Hematopoietic multipotent progenitor cell (in vitro differentiated cells): ENCODE results near the gene TFB1M. TPM values are rescaled to one million over a fixed set of nuclear protein-coding genes. Genes with fewer than 3 reads are reported as not detected.

Experiments used
- DNase-seq, 3 donors: peaks; one replicate each; pipeline ENCODE4 v3.0.0-alpha.2; 2011 to 2015; ENCODE audit warnings: low read depth in 2 of 3, low spot score in 2 of 3
- total RNA-seq: library from RNA; depleted of rRNA; stranded (reverse); fragments of >200 nt; gene quantifications from one replicate; pipeline ENCODE4 v1.2.3, GENCODE V29; 2012

TFB1M gene
- total RNA-seq, 1 donor = 18.6 TPM

DNA sequence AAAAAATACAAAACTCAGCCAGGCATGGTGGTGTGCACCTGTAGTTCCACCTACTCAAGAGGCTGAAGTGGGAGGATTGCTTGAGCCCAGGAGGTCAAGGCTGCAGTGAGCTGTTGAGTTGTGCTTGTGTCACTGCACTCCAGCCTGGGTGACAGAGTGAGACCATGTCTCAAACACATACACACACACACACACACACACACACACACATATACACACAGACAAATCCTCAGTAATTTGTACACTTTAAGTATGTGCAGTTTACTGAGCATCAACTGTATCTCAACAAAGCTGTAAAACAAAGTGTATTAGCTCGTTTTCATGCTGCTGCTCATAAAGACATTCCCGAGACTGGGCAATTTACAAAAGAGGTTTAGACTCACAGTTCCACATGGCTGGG, 7.3 kb downstream of the TFB1M start:
- no peak for DNase-seq

DNA sequence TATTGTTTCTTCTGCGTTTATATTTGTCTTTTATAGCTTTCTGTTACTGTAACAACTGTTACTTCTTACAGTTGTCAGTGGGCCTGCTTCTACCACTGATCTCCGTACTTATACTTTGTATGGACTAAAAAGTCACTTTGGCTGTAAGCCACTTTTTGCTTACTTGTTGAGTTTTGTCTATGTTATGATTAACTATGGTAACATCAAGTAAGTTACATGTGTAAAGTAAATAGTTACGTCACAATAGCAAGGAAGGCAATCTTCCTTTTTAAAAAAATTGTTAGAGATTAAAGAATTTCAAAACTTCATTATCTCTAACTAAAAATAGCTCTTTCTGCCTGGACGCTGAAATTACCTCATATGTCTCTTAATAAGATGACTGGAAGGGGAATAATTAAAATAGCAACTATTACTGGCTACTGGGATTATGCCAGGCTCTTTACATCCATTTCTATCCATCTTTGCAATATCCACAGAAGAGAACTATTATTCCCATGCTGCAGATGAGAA, 10.9 kb downstream of the TFB1M start:
- no peak for DNase-seq

DNA sequence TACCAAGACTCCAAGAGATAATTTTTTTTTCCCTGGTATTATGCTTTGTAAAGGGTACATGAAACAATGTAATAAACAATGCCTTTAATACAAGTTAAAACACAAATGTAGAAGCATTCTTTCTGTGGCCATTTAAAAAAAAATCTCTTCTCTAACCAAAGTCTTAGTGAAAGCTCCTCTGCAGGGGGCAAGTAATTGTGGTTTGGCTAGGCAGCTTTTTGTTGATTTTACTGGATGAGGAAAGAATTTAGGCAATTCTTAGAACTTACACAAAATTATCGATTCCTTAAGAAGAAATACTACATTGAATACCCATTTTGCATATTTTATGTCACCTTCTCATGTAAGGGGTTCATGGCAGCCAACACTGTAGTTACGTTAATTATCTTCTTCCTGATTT, 12.4 kb downstream of the TFB1M start:
- no peak for DNase-seq

DNA sequence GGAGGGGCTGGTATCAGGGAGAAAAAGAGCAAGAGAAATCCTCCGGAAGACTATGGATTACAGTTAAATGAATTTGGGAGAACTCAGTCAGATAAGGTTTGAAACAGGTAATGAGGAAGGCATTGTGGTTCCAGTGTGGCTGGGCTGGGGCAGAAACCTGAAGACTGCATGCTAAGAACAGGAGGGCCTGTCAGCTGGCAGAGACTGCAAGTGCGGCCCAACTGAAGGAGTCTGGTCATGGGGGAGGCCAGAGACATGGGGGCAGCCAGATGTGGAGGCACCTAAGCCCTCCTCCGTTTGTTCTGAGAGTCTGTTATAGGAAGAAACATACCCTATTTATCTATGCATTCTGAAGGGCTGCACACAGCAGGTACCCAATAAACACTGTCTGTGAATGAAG, 16.6 kb downstream of the TFB1M start:
- no peak for DNase-seq

DNA sequence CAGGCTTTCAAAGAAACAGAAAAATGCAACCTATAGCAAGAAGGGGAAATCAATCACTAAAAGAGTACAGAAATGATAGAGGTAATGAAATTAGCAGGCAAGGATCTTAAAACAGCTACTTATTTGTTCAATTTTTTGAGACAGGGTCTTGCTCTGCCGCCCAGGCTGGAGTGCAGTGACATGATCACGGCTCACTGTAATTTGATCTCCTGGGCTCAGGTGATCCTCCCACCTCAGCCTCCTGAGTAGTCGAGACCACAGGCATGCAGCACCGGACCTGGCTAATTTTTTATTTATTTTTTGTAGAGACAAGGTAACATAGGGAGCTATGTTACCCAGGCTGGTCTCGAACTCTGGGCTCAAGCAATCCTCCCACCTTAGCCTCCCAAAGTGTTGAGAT, 21.6 kb downstream of the TFB1M start:
- DNase-seq = no peak

DNA sequence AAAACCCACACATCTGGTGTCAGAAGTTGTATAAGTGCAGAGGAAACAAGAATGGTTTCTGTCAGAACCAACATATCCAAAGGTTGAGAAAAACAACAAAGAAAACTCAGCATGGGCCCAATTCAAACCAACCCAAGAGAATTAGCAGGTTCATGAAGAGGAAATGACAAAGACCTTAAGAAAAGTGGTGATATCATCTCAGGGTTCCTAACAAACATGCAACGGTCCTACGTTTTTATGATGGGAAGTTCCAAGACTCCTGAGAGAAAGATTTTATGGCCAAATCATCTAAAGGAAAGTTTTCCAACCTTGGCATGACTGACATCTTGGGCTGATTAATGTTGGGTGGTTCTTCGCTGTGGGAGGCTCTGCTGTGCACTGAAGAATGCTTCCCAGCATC, 23.0 kb downstream of the TFB1M start:
- no peak for DNase-seq

DNA sequence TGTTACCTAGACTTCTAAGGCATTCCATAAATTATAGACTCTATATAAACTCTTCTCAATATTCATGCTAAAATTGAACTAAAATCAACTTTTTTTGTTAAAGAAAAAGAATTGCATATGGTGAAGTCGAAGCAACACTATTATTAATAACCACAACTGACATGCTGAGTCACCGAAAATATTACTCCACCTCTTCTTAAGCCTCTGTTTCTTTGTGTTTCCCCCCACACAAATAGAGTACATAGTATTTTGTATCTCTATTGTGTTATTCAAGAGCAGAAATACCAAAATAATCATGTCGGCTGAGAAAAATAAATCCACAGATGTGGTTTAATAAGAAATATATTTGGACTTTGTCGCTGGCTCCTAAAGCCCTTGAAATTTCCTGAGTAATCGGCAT, 23.8 kb downstream of the TFB1M start:
- DNase-seq = no peak

DNA sequence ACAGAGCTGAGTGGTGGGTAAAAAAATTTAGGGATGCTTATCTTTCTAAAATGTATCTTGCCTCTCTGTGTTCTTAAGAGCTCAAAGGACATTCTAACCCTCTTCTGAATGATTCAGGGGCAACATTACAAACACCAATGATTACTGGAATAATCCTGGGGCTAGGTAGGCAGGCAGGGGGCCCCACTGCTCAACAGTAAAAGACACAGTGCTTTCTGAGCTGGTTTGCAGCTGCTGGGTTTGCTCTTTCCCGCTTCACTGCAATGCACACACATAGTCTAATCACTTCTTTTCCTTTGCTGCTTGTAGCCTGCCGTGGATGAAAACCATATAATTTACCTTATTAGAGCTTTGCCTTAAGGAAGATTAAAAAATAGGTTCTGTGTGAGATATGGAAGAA, 26.5 kb downstream of the TFB1M start:
- no peak for DNase-seq

DNA sequence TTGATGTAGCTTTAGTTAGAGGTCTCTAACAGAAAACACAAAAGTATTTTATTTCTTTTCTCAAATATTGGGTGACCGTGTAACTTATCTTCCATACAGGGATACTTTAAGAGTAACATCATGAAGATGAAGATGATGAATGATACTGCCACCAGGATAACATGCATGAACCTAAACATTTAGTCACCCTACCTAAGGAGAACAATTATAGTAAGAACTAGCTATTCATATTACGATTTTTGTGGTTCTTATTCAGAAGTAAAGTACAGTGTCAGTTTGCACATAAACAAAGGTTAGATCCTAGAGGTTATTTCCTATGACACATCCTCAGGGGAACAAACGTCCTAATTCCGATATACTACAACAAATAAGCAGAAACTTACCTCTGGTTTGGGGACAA, 29.5 kb downstream of the TFB1M start:
- DNase-seq = no peak

DNA sequence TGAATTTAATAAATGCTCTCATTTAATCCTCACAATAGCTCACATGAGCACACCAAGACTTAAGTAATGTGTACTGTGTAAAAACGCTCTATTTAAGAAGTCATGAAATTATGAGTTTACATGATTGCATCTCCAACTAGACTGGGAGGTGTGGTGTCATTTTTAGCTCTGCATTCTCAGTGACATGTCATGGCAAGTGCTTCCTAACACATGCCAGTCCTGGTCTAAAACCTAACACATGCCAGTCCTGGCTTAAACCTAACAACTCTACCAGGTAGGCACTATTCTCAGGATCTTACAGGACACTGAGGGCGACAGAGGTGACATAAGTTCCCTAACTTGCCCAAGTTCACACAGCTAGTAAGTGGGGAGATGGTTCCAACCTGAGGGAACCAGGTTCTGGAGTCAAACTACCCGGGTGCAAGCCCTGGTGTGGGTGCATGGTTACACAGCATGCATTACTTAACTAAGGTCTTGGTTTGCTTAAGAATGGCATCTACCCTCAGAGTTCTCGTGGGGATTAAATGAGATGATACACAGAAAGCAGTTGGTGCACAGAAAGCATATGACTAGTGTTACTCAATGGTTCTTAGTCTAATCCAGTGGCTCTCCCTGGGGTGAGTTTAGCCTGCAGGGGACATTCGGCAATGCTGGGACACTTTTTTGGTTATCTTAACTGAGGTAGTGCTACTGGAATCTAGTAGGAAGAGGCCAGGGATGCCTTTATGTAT, 35.8 kb downstream of the TFB1M start:
- DNase-seq = no peak

DNA sequence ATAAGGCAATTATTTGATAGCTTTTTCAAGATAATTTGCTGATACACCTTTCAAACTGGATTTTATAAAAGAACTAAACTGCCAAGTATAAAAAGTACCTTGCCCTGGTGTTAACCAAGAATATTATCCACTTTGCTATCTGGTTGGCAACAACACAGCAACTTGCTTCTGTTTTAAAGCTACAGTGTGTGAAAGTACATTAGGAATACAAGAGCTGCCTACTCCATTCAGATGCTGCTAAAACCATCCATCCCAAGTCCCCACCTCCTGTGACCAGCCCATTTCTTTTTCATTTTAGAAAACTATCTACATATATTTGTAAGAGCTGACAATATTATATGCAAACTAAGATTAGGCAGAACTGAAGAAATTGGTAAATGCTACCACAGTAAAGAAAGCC, 37.6 kb downstream of the TFB1M start:
- no peak for DNase-seq

DNA sequence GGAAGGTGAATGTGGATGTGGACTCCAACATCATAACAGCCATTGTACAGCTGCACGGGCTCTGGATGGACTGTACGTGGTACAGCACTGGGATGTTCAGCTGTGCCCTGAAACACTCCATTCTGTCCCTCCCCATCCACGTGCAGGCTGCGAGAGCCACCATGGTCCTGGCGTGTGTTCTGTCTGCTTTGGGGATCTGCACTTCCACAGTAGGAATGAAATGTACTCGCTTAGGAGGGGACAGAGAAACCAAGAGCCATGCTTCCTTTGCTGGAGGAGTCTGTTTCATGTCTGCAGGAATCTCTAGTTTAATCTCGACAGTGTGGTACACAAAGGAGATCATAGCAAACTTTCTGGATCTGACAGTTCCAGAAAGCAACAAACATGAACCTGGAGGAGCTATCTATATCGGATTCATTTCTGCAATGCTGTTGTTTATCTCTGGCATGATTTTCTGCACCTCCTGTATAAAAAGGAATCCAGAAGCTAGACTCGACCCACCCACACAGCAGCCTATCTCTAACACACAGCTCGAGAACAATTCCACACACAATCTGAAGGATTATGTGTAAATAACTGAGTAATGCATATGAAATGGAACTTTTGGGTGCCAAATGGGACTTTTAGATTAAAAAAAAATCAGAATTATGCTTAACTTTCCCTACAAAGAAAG, 38.3 kb downstream of the TFB1M start:
- no peak for DNase-seq

DNA sequence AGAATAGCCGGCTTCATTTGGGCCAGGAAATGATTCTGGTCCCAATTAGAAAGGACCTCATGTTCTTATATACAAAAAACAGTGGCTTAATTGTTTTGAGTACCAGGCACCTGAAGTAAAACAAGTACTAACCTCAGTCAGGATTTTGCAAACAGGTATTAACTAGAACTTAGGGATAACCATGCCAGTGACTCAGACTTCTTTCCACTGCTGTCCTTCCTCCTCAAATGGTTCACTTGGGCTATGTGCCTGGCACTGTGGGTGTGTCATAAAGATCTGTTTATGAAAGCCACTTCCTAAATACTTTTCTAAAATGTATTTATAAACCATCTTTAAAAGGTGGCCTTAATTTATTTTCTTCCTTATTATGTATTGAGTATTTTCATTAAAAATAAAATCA, 39.8 kb downstream of the TFB1M start:
- no peak for DNase-seq

DNA sequence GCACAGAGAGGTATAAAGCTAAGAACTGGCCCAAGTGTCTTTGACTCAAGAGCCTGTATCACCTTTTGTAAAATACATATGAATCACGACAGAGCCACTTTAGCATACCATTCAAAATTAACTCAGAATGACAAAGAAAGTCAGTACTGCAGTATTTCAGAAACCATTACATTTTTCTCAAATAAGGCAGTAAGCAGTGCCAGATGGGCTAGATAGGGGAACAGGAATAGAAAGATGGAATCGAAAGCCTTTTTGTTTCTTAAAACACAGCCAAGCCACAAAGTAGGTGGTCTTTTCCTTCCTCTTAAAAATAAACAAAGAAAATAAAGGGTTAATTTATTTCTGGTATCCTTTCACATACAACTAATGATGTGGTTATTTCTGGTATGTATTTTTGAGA, 40.2 kb downstream of the TFB1M start:
- DNase-seq = no peak

DNA sequence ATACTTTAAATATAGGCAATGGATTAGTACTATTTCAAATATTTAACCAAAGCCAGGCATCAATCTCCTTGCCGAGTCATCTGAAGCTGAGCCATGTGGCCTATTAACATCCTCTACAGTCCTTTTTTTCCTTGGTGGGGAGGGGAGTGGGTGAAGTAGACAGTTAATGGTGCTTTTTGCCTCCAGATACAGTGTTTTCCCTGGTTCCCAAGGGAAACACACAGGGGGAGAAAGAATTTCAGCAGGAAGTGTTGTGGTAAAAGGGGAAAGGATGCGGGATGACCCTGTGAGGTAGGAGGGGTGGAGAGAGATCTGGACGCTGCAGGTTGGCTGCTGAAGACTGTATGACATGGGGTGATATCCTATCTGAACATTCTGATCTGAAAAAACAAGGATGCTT, 40.9 kb downstream of the TFB1M start:
- peak in 1 of 3 donors; percentile 16 for DNase-seq

DNA sequence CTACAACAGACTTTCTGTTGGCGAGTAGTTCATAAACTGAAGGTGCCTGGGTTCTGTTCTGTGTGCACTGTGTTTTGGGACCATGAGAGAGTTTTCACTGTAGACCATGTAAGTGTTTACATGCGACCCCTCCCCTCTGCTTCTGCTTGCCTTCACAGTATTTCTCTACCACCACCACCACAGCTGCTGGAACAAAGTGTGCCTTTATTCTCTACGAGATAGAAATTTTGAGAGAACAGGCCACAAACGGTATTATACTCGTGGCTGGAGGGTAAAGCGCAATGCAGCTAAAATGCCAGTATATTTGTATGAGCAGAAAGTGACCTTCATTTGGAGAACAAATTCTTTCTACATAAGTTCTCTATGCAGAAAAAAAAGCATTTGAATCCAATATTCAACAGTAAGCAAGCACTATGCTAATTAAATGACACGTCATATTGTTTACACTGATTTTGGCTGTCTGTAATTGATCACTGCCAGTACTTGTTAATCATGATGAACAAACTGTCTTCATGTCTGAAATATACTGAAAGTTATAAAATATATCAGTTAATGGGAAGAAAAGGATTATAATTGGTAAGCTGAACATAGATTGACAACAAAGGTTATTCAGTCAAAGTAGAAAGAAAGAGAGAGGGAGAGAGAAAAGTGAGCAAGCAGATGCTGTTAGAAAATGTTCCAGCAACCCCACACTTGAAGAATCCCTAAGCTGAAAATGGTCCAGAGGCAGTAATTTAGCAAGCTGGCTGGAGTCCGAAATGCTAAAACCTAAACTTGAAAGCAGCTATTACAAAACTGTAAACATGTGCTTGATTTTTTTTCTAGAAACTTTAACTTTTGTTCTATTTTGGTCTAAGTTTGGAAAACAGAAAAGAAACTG, 41.7 kb downstream of the TFB1M start:
- DNase-seq = no peak

DNA sequence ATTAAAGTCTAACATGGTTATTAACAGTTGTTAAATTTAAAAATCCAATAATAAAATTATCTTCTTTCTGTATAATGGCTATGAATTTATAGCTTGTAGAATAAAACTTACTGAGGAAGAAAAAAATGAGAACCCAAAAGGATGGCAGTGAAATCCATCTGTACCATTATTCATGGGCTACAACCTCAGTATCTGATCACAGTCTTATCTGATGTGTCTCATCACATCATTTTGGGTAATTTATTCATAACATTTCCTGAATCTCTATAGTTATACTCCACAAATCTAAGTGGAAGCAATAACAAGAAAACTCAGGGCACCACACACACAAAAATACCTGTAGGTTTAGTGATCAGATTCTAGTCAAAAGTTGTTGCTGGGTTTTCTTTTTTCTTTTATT, 43.1 kb downstream of the TFB1M start:
- no peak for DNase-seq

DNA sequence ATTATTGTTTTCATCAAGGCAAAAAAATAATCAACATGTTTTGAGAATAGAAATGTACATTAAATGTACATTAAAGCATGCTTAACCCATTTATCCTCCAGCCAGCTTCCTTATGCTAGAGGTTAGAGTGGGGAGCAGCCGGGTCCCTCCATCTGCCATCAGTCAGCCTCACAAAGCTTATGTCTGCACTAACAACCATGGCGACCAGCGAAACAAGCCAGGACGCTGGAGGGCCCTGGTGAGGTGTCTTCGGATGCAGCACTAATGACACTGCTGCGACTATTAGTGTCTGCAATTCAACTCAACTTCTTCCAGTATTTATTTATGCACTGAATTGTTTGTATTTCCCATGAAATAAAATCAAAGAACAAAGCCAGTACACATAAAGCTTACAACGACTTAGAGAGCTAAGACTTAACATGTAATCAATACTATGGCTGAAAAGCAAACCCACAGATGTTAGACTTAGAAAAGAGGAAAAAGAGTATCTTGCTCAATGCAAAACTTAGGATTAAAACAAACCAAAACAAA, 43.7 kb downstream of the TFB1M start:
- DNase-seq = no peak

DNA sequence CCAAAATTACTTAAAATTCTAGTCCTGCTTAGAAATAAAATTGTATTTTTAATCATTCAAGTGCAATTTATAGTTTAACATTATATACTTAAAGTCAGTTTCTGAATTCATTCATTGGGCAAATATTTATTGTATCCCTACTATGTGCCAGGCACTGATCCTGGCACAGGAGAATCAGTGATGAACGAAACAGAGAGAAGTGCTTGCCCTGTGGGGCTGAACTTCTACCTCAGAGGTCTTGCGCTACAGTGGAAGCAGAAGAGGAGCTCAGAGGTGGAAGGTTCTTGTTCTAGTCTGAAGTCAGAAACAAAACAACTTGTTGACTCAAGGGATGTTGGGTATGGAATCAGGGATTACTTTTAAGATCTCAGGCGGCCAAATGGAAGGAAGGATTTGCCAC, 44.5 kb downstream of the TFB1M start:
- DNase-seq = no peak

DNA sequence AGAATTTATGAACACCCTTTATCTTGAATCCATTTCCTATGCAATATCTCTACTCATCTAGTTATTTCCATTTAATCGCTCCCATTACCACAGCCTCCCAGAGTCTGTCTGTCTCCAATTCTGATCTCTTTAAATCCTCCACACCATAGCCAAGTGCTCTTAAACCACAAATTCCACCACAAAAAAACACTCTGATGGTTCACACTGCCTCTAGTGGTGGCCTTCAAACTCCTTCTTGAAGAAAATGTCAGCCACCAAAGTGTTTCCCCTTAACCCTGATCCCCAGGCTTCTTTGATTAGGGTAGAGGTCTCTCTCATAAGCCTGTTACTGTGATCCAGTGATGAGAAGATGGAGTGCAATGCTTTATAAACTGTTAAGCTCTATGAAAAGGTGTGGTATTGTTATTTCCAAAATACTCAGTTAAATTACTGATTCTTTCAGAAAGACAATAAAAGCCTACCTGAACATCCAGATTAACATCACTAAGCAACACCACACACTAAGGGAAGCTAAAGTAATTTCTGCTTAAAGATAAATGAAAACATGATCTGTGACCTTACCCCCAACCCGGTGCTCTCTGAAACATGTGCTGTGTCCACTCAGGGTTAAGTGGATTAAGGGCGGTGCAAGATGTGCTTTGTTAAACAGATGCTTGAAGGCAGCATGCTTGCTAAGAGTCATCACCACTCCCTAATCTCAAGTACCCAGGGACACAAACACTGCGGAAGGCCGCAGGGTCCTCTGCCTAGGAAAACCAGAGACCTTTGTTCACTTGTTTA, 46.0 kb downstream of the TFB1M start:
- peak in 2 of 3 donors; percentile 21 to 55 for DNase-seq
